Bronchial epithelial cell (primary cell): ENCODE data around the gene USP17L13. TPM values are rescaled to one million over a fixed set of nuclear protein-coding genes. Genes with fewer than 3 reads are reported as not detected.
"Not testable (repeated sequence)": the region's sequence is repeated elsewhere in the genome, so short reads cannot be mapped to it uniquely, and the experiment has no call there.

Source experiments
- DNase-seq: peaks from one replicate; pipeline ENCODE4 v3.0.0-alpha.2; 2010; ENCODE audit warnings: low read depth
- FAIRE-seq: peaks from 2 replicates; lab custom pipeline; 2011; peaks lifted over from hg19 to GRCh38; lab: Jason Lieb, UNC
- H3K27me3 ChIP-seq: 2 replicates; pipeline ENCODE4 v1.5.1; 2011; ENCODE audit warnings: low read length; ENCODE audit not compliant: control insufficient read depth, insufficient read depth
- H3K36me3 ChIP-seq: 2 replicates; pipeline ENCODE4 v1.5.1; 2011; ENCODE audit warnings: low read length; ENCODE audit not compliant: control insufficient read depth, insufficient read depth
- H3K4me3 ChIP-seq: 2 replicates; pipeline ENCODE4 v1.5.1; 2011; ENCODE audit warnings: mild to moderate bottlenecking, low read depth, low read length, control low read depth
- total RNA-seq: library from RNA; depleted of rRNA; stranded (reverse); fragments of >200 nt; gene quantifications from 2 replicates; pipeline ENCODE4 v1.2.1, GENCODE V29; 2014

The USP17L13 gene
- total RNA-seq, 1 donor from 2014 or later = not detected

DNA sequence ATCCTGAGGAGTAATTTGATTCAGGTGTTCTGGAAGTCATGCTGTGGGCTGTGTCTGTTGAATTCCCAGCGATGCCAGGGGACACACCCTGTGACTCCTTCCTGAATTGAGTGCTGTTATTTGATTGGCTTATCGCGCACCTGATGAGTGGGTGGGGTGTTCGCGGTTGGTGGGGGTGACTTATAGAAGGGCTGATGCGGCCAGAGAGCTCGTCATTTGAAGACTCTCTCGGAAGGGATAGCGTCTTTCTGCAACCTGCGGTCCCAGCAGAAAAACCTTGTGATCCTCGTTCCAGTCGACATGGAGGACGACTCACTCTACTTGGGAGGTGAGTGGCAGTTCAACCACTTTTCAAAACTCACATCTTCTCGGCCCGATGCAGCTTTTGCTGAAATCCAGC lies 42.6 kb downstream of the USP17L13 start, which contains the start of gene USP17L22:
TSS of gene USP17L22 (plus strand) at position 301 of the 400 bp plus-strand sequence. CDS start at position 301, 0 bp downstream.
- H3K27me3 ChIP-seq, H3K4me3 ChIP-seq, H3K36me3 ChIP-seq, DNase-seq, FAIRE-seq: not testable (repeated sequence)

DNA sequence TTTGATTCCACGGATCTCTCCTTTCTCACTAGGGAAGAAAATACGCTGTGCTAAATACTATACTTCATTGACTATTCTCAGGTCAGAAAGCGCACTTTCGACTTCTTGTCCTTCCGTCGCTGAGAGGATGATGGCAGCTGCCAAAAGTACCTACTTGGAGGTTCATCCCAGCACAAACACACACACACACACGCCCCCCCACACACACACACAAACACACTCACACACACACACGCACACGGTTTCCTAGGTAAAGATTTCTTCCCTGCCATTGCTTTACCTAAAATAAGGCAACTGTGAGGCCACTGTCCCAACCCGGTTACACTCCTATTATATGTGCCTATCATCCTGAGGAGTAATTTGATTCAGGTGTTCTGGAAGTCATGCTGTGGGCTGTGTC lies 47.0 kb downstream of the USP17L13 start:
- not testable (repeated sequence) for H3K36me3 ChIP-seq, H3K4me3 ChIP-seq, FAIRE-seq, DNase-seq, H3K27me3 ChIP-seq

Other genes starting within 250 kb of the USP17L13 start
- gene FAM90A26, start 54.5 kb upstream of the USP17L13 start, total RNA-seq = not detected in 2 replicates
- not detected in 2 replicates for gene USP17L10, start 14.2 kb upstream of the USP17L13 start, total RNA-seq
- gene USP17L11, start 9.5 kb upstream of the USP17L13 start, total RNA-seq = not detected in 2 replicates
- gene USP17L12, start 4.7 kb upstream of the USP17L13 start, total RNA-seq = not detected in 2 replicates
- gene USP17L15, start 9.5 kb downstream of the USP17L13 start, total RNA-seq = not detected in 2 replicates
- gene USP17L17, start 19.0 kb downstream of the USP17L13 start, total RNA-seq = not detected in 2 replicates
- not detected in 2 replicates for gene USP17L18, start 23.7 kb downstream of the USP17L13 start, total RNA-seq
- gene USP17L19, start 28.5 kb downstream of the USP17L13 start, total RNA-seq = not detected in 2 replicates
- not detected in 2 replicates for gene USP17L20, start 33.2 kb downstream of the USP17L13 start, total RNA-seq
- gene USP17L21, start 38.0 kb downstream of the USP17L13 start, total RNA-seq = not detected in 2 replicates
- gene USP17L22, start 42.7 kb downstream of the USP17L13 start, total RNA-seq = not detected in 2 replicates
- gene USP17L24, start 100.3 kb downstream of the USP17L13 start, total RNA-seq = not detected in 2 replicates
- gene USP17L25, start 105.0 kb downstream of the USP17L13 start, total RNA-seq = not detected in 2 replicates
- gene USP17L26, start 109.8 kb downstream of the USP17L13 start, total RNA-seq = not detected in 2 replicates
- gene USP17L5, start 114.5 kb downstream of the USP17L13 start, total RNA-seq = not detected in 2 replicates
- gene USP17L27, start 119.3 kb downstream of the USP17L13 start, total RNA-seq = not detected in 2 replicates
- gene USP17L28, start 124.0 kb downstream of the USP17L13 start, total RNA-seq = not detected in 2 replicates
- gene USP17L29, start 128.7 kb downstream of the USP17L13 start, total RNA-seq = not detected in 2 replicates
- not detected in 2 replicates for gene USP17L30, start 138.2 kb downstream of the USP17L13 start, total RNA-seq
- gene DEFB131A, start 219.5 kb downstream of the USP17L13 start, total RNA-seq = not detected in 2 replicates